Liver (tissue), 9 donors: ENCODE measurements around the gene MTX1. TPM values are rescaled to one million over a fixed set of nuclear protein-coding genes. Genes with fewer than 3 reads are reported as not detected.

Experiments
- DNase-seq: peaks from one replicate; pipeline ENCODE4 v3.0.0-alpha.2; 2017; ENCODE audit warnings: low spot score
- H3K27ac ChIP-seq, 2 donors: one replicate each; pipeline ENCODE4 v1.7.0; 2013; ENCODE audit warnings: inconsistent platforms in 2 of 2, low read length in 2 of 2, control low read depth in 1 of 2, low read depth in 1 of 2, mild to moderate bottlenecking in 1 of 2
- H3K27me3 ChIP-seq, 4 donors: one replicate each; pipeline versions ENCODE4 v1.6.1 to v1.7.0; 2013; ENCODE audit warnings: low read length in 3 of 4, inconsistent platforms in 1 of 4, mild to moderate bottlenecking in 1 of 4, moderate library complexity in 1 of 4; ENCODE audit not compliant: control insufficient read depth in 4 of 4, insufficient read depth in 4 of 4
- H3K36me3 ChIP-seq, 4 donors: one replicate each; pipeline versions ENCODE4 v1.6.1 to v1.7.0; 2013; ENCODE audit warnings: low read length in 3 of 4, mild to moderate bottlenecking in 3 of 4, low read depth in 1 of 4, moderate library complexity in 1 of 4; ENCODE audit not compliant: control insufficient read depth in 4 of 4, insufficient read depth in 3 of 4
- H3K4me1 ChIP-seq, 4 donors: one replicate each; pipeline versions ENCODE4 v1.6.1 to v1.7.0; 2013; ENCODE audit warnings: low read length in 3 of 4, mild to moderate bottlenecking in 3 of 4, moderate library complexity in 1 of 4; ENCODE audit not compliant: control insufficient read depth in 4 of 4, insufficient read depth in 4 of 4
- H3K4me3 ChIP-seq, 3 donors: one replicate each; pipeline versions ENCODE4 v1.6.1 to v1.7.0; 2013; ENCODE audit warnings: low read length in 3 of 3, control low read depth in 1 of 3, low read depth in 1 of 3, mild to moderate bottlenecking in 1 of 3
- H3K9ac ChIP-seq, 2 donors: one replicate each; pipeline ENCODE4 v1.7.0; 2013; ENCODE audit warnings: low read length in 2 of 2, mild to moderate bottlenecking in 2 of 2, moderate library complexity in 2 of 2, control low read depth in 1 of 2, low read depth in 1 of 2
- H3K9me3 ChIP-seq, 4 donors: one replicate each; pipeline versions ENCODE4 v1.6.1 to v1.7.0; 2013; ENCODE audit warnings: low read length in 3 of 4; ENCODE audit not compliant: control insufficient read depth in 4 of 4
- ATF3 ChIP-seq: IDR thresholded peaks from 2 replicates; pipeline ENCODE4 v1.6.1; 2016; ENCODE audit warnings: antibody characterized with exemption
- CTCF ChIP-seq: fragments of 150-350 bp; IDR thresholded peaks from 2 replicates; pipeline ENCODE4 v1.5.1; 2017; ENCODE audit warnings: improper control_type of control experiment, low read depth, low read length; ENCODE audit not compliant: missing input control
- EGR1 ChIP-seq, 2 donors: IDR thresholded peaks; 2 replicates each; pipeline ENCODE4 v1.6.1; 2016 to 2018; ENCODE audit warnings: antibody characterized with exemption in 2 of 2, low read depth in 2 of 2
- FOXA1 ChIP-seq: IDR thresholded peaks from 2 replicates; pipeline ENCODE4 v1.6.1; 2016; ENCODE audit warnings: antibody characterized with exemption
- FOXA2 ChIP-seq: IDR thresholded peaks from 2 replicates; pipeline ENCODE4 v1.6.1; 2016; ENCODE audit warnings: antibody characterized with exemption
- GABPA ChIP-seq, 2 donors: IDR thresholded peaks in 1 of 2; conservative IDR thresholded peaks in 1 of 2; 2 replicates each; pipeline ENCODE4 v1.6.1; 2016; ENCODE audit warnings: antibody characterized with exemption in 2 of 2, mild to moderate bottlenecking in 1 of 2, moderate library complexity in 1 of 2
- HNF4A ChIP-seq, 2 donors: conservative IDR thresholded peaks; 2 replicates each; pipeline ENCODE4 v1.6.1; 2016; ENCODE audit warnings: antibody characterized with exemption in 2 of 2, mild to moderate bottlenecking in 2 of 2
- HNF4G ChIP-seq: IDR thresholded peaks from 2 replicates; pipeline ENCODE4 v1.6.1; 2016; ENCODE audit warnings: antibody characterized with exemption
- JUND ChIP-seq, 2 donors: IDR thresholded peaks; 2 replicates each; pipeline ENCODE4 v1.6.1; 2016; ENCODE audit warnings: antibody characterized with exemption in 2 of 2
- MAX ChIP-seq: IDR thresholded peaks from 2 replicates; pipeline ENCODE4 v1.6.1; 2016; ENCODE audit warnings: antibody characterized with exemption
- RAD21 ChIP-seq, 2 donors: IDR thresholded peaks; 2 replicates each; pipeline ENCODE4 v1.6.1; 2016; ENCODE audit warnings: antibody characterized with exemption in 2 of 2, mild to moderate bottlenecking in 2 of 2
- REST ChIP-seq: IDR thresholded peaks from 2 replicates; pipeline ENCODE4 v1.6.1; 2016; ENCODE audit warnings: antibody characterized with exemption, mild to moderate bottlenecking
- RXRA ChIP-seq, 2 donors: IDR thresholded peaks; 2 replicates each; pipeline ENCODE4 v1.6.1; 2017 to 2018; ENCODE audit warnings: antibody characterized with exemption in 2 of 2, mild to moderate bottlenecking in 1 of 2
- SP1 ChIP-seq: IDR thresholded peaks from 2 replicates; pipeline ENCODE4 v1.6.1; 2018; ENCODE audit warnings: antibody characterized with exemption, mild to moderate bottlenecking
- TAF1 ChIP-seq: conservative IDR thresholded peaks from 2 replicates; pipeline ENCODE4 v1.6.1; 2016; ENCODE audit warnings: antibody characterized with exemption, mild to moderate bottlenecking
- YY1 ChIP-seq: IDR thresholded peaks from 2 replicates; pipeline ENCODE4 v1.6.1; 2016; ENCODE audit warnings: antibody characterized with exemption, mild to moderate bottlenecking
- WGBS: extraction: QIAGEN DNeasy Blood & Tissue Kit; methylation state at CpG from one replicate; pipeline ENCODE4 v1.1.7; 2013; 5-methylcytosine and 5-hydroxymethylcytosine counted together
- polyA plus RNA-seq, 2 donors: library from polyadenylated mRNA; stranded (reverse) in 1 of 2; unstranded in 1 of 2; fragments of 200-250 nt in 1 of 2; fragments of >200 nt in 1 of 2; fragmentation: Nextera tagmentation in 1 of 2; extraction: Ambion mirVana in 1 of 2; gene quantifications; one replicate each; pipeline versions ENCODE4 v1.2.1 to v1.2.3, GENCODE V29; 2013 to 2015
- total RNA-seq, 2 donors: library from RNA; depleted of rRNA; stranded (reverse); fragments of >200 nt; gene quantifications; one replicate each; pipeline ENCODE4 v1.2.3, GENCODE V29; 2014
- TF ChIP-seq, protein P1 (sequence below): IDR thresholded peaks from 2 replicates; pipeline ENCODE4 v1.6.1; 2016; ENCODE audit warnings: antibody characterized with exemption
- donor health status: healthy.
- donor health status: healthy.
- donor health status: healthy.
- donor health status: healthy.
- donor health status: healthy.

The MTX1 gene
- total and polyA plus RNA-seq, 4 donors: 19.6 to 38.4 (median 28.5) TPM

DNA sequence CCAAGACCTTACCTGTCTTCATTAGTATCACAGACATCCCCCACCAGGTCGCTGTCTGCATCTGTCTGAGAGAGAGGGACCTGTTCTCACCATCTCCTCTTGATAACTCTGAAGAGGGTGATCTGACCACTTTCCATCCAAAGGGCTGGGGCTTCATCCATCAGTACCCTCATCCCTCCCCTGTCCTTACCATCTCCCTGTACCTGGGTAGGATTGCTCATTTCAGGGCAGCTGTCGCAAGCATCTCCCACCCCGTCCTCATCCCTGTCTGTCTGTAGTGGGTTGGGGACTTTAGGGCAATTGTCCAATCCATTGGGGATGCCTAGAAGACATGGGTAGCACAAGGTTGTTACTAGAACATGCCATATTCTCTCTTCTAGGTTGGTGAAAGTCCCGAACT lies 8.7 kb upstream of the MTX1 start:
- no peaks in the 10 kb centered on the region for H3K27me3 ChIP-seq

More for the DNA sequence above, 8.7 kb upstream of the MTX1 start:
- H3K4me1 ChIP-seq: peaks cover 0 to 2% (median 0%) of the 10 kb centered on the region in 4 donors
- WGBS: 89% methylated on average over 4 of the region's 4 CpGs
- no peak for DNase-seq
- H3K9me3 ChIP-seq: no peaks in the 10 kb centered on the region
- TF ChIP-seq HNF4G (no peak), RAD21 (IDR thresholded peaks at IDR 0.05) (no peak), YY1 (no peak), JUND (IDR thresholded peaks at IDR 0.05) (no peak), TAF1 (no peak), CTCF (no peak), GABPA (IDR thresholded peaks at IDR 0.05 in 1 of 2, conservative IDR thresholded peaks at IDR 0.05 in 1 of 2) (no peak), SP1 (no peak), HNF4A (conservative IDR thresholded peaks at IDR 0.05) (no peak), EGR1 (IDR thresholded peaks at IDR 0.05; ENCODE audit: low read depth in 2 of 2) (no peak), ATF3 (no peak), FOXA1 (no peak), MAX (no peak), FOXA2 (no peak), RXRA (IDR thresholded peaks at IDR 0.05) (no peak), REST (no peak)
- TF ChIP-seq, protein P1, sequence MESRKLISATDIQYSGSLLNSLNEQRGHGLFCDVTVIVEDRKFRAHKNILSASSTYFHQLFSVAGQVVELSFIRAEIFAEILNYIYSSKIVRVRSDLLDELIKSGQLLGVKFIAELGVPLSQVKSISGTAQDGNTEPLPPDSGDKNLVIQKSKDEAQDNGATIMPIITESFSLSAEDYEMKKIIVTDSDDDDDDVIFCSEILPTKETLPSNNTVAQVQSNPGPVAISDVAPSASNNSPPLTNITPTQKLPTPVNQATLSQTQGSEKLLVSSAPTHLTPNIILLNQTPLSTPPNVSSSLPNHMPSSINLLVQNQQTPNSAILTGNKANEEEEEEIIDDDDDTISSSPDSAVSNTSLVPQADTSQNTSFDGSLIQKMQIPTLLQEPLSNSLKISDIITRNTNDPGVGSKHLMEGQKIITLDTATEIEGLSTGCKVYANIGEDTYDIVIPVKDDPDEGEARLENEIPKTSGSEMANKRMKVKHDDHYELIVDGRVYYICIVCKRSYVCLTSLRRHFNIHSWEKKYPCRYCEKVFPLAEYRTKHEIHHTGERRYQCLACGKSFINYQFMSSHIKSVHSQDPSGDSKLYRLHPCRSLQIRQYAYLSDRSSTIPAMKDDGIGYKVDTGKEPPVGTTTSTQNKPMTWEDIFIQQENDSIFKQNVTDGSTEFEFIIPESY: no peak
- no peak overlapping the region for H3K4me3 ChIP-seq
- H3K27ac ChIP-seq: no peak overlapping the region
- H3K9ac ChIP-seq: no peak overlapping the region
- peaks cover 0 to 5% (median 0%) of the 10 kb centered on the region in 4 donors for H3K36me3 ChIP-seq
